CD4-positive, alpha-beta T cell (primary cell): Measurements from ENCODE around the gene UBE4B. TPM values are rescaled to one million over a fixed set of nuclear protein-coding genes. Genes with fewer than 3 reads are reported as not detected.
A peak's percentile ranks its signal among the peaks of the same experiment; 100 is the strongest.

Experiments used
- ATAC-seq: fragments of 200-7000 bp; cut with Tn5 transposase; one replicate; pipeline ENCODE4 v1.10.0; 2022; ENCODE audit warnings: mild to moderate bottlenecking; ENCODE audit not compliant: poor library complexity
- CTCF ChIA-PET: fragments of 350-600 bp; sonication (Branson Sonifier 250); formaldehyde crosslinking; loops from one replicate; lab custom pipeline; 2021; ENCODE audit warnings: antibody characterized with exemption, inconsistent platforms; lab: Charles Lee
- POLR2A ChIA-PET: fragments of 350-600 bp; sonication (Branson Sonifier 250); formaldehyde crosslinking; loops from one replicate; lab custom pipeline; 2021; ENCODE audit warnings: antibody characterized with exemption, inconsistent platforms; lab: Charles Lee
- DNase-seq, 14 experiments: peaks; one replicate each; pipeline ENCODE4 v3.0.0-alpha.2; 2013 to 2020; ENCODE audit warnings: mixed read lengths in 2 of 14
- H3K27ac ChIP-seq, 2 donors: one replicate each; pipeline versions ENCODE4 v1.5.1 to v1.7.0; 2013; ENCODE audit warnings: low read length in 2 of 2, low read depth in 1 of 2, mild to moderate bottlenecking in 1 of 2
- H3K27me3 ChIP-seq, 2 experiments: 1 replicate in 1 of 2; 2 replicates in 1 of 2; pipeline versions ENCODE4 v1.6.1 to v1.7.0; 2013; ENCODE audit warnings: low read length in 2 of 2, control low read depth in 1 of 2, mild to moderate bottlenecking in 1 of 2, moderate library complexity in 1 of 2; ENCODE audit not compliant: insufficient read depth in 2 of 2, control insufficient read depth in 1 of 2
- H3K36me3 ChIP-seq: one replicate; pipeline ENCODE4 v1.6.1; 2013; ENCODE audit warnings: low read length, control low read depth; ENCODE audit not compliant: insufficient read depth
- H3K4me1 ChIP-seq: one replicate; pipeline ENCODE4 v1.6.1; 2013; ENCODE audit warnings: low read length, control low read depth; ENCODE audit not compliant: insufficient read depth
- H3K4me3 ChIP-seq: one replicate; pipeline ENCODE4 v1.5.1; 2013; ENCODE audit warnings: mild to moderate bottlenecking, low read length, moderate library complexity
- H3K9me3 ChIP-seq, 2 experiments: 1 replicate in 1 of 2; 2 replicates in 1 of 2; pipeline versions ENCODE4 v1.6.1 to v1.7.0; 2013; ENCODE audit warnings: low read length in 2 of 2, mild to moderate bottlenecking in 2 of 2, control low read depth in 1 of 2, moderate library complexity in 1 of 2; ENCODE audit not compliant: control insufficient read depth in 1 of 2, insufficient read depth in 1 of 2
- H3K27ac Mint-ChIP-seq: one replicate; pipeline ENCODE4 v1.8.0; 2020; ENCODE audit warnings: mixed read lengths
- H3K27me3 Mint-ChIP-seq: one replicate; pipeline ENCODE4 v1.8.0; 2021; ENCODE audit warnings: mixed read lengths
- H3K36me3 Mint-ChIP-seq: one replicate; pipeline ENCODE4 v1.8.0; 2021; ENCODE audit warnings: low read depth, mixed read lengths
- H3K4me1 Mint-ChIP-seq: one replicate; pipeline ENCODE4 v1.8.0; 2021; ENCODE audit warnings: low read depth, mixed read lengths
- H3K4me3 Mint-ChIP-seq: one replicate; pipeline ENCODE4 v1.8.0; 2020; ENCODE audit warnings: mild to moderate bottlenecking, mixed read lengths
- H3K9me3 Mint-ChIP-seq: one replicate; pipeline ENCODE4 v1.8.0; 2020; ENCODE audit warnings: mixed read lengths
- intact Hi-C, 2 experiments: fragments of 100-400 bp; cut with DNase I in 1 of 2; cut with micrococcal nuclease in 1 of 2; formaldehyde crosslinking; loops; one replicate each; pipeline versions ENCODE4 v1.15.1 to v1.9.0; 2023 to 2025; cut with DNase I, micrococcal nuclease
- total RNA-seq, 174 experiments: library from RNA in 2 of 174; stranded (reverse) in 2 of 174; gene quantifications; one replicate each; pipeline ENCODE4 v1.2.3 and lab custom pipeline; 2021 to 2026
- TF ChIP-seq, protein P1 (sequence below): fragments of 200-600 bp; IDR thresholded peaks from one replicate; pipeline ENCODE4 v1.8.0; 2022; ENCODE audit warnings: antibody characterized with exemption, mild to moderate bottlenecking

The UBE4B gene
- total RNA-seq, 2 experiments from 2014 or later, result 27.9 to 28.7 TPM

GRCh38 chr1:10209590-10209904, 176.8 kb downstream of the UBE4B start:
- Mint-ChIP-seq H3K36me3 (peaks cover 8% of the 10 kb centered on the region), H3K4me1 (peaks cover 37% of the 10 kb centered on the region), H3K27me3 (peaks cover 4% of the 10 kb centered on the region), H3K9me3 (no peaks in the 10 kb centered on the region), H3K4me3 (peak overlapping the region; percentile 94), H3K27ac (peak overlapping the region; percentile 82)
- Histone ChIP-seq H3K36me3 (no peaks in the 10 kb centered on the region), H3K4me3 (peak overlapping the region; percentile 76), H3K27me3 (no peaks in the 10 kb centered on the region), H3K9me3 (no peaks in the 10 kb centered on the region), H3K27ac (no peak overlapping the region), H3K4me1 (peaks cover 17% of the 10 kb centered on the region)
- ChIA-PET POLR2A (interaction anchor here (1.7 to 2.1 kb wide), 2 partner anchors 189 to 221 kb away, joined by 5 to 14 read pairs; partner anchors contain the start of genes CENPS and PGD), CTCF (interaction anchor here (1.0 to 2.4 kb wide), 12 partner anchors 12 to 298 kb away, joined by 3 to 18 read pairs (median 4); partner anchors contain the start of genes CENPS and PGD)
- DNase-seq (no peak), ATAC-seq (no peak)
- intact Hi-C loops, result no loop called here
- TF ChIP-seq, protein P1, sequence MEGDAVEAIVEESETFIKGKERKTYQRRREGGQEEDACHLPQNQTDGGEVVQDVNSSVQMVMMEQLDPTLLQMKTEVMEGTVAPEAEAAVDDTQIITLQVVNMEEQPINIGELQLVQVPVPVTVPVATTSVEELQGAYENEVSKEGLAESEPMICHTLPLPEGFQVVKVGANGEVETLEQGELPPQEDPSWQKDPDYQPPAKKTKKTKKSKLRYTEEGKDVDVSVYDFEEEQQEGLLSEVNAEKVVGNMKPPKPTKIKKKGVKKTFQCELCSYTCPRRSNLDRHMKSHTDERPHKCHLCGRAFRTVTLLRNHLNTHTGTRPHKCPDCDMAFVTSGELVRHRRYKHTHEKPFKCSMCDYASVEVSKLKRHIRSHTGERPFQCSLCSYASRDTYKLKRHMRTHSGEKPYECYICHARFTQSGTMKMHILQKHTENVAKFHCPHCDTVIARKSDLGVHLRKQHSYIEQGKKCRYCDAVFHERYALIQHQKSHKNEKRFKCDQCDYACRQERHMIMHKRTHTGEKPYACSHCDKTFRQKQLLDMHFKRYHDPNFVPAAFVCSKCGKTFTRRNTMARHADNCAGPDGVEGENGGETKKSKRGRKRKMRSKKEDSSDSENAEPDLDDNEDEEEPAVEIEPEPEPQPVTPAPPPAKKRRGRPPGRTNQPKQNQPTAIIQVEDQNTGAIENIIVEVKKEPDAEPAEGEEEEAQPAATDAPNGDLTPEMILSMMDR, result no peak

GRCh38 chr1:10209905-10210810, 177.4 kb downstream of the UBE4B start, which contains the start of gene KIF1B:
TSS of gene KIF1B (plus strand) at chr1:10210570. CDS start at chr1:10232329, 21,759 bp downstream.
- Mint-ChIP-seq H3K27me3 (peaks cover 4% of the 10 kb centered on the region), H3K4me1 (peaks cover 37% of the 10 kb centered on the region), H3K36me3 (peaks cover 8% of the 10 kb centered on the region), H3K4me3 (peak within 1 kb of the TSS; percentile 94), H3K27ac (peak within 1 kb of the TSS; percentile 82), H3K9me3 (no peaks in the 10 kb centered on the region)
- intact Hi-C loops, result loop anchor here (1.0 to 5.0 kb wide), 5 partner anchors 127 to 287 kb away; partner anchors contain the start of gene UBE4B (in 1 of the 2)
- Histone ChIP-seq H3K36me3 (no peaks in the 10 kb centered on the region), H3K4me3 (peak within 1 kb of the TSS; percentile 76), H3K27me3 (no peaks in the 10 kb centered on the region), H3K27ac (no peak within 1 kb of the TSS), H3K9me3 (no peaks in the 10 kb centered on the region), H3K4me1 (peaks cover 17% of the 10 kb centered on the region)
- ChIA-PET CTCF (interaction anchor here (0.5 to 2.4 kb wide), 22 partner anchors 9 to 782 kb away, joined by 3 to 18 read pairs (median 3); partner anchors contain the start of genes CENPS, PGD and PIK3CD), POLR2A (interaction anchor here (1.1 to 2.1 kb wide), 4 partner anchors 9 to 220 kb away, joined by 3 to 14 read pairs (median 4); partner anchors contain the start of genes CENPS and PGD)
- DNase-seq, result peak; percentile 91 to 98 (median 96)
- TF ChIP-seq, protein P1, result peak; percentile 99
- ATAC-seq, result peak; percentile 99
